HFFc6 (cell line): Measurements from ENCODE around the gene BTBD17. TPM values are rescaled to one million over a fixed set of nuclear protein-coding genes. Genes with fewer than 3 reads are reported as not detected.
"Not testable (repeated sequence)": the region's sequence is repeated elsewhere in the genome, so short reads cannot be mapped to it uniquely, and the experiment has no call there.

ENCODE experiments used
- DNase-seq: peaks from one replicate; pipeline ENCODE4 v3.0.0-alpha.2; 2018
- H3K27ac Mint-ChIP-seq: 2 replicates; pipeline ENCODE4 v1.8.0; 2020; ENCODE audit warnings: mild to moderate bottlenecking, mixed read lengths
- H3K27me3 Mint-ChIP-seq: 2 replicates; pipeline ENCODE4 v1.8.0; 2021; ENCODE audit warnings: mild to moderate bottlenecking, moderate library complexity, mixed read lengths; ENCODE audit not compliant: insufficient read depth
- H3K36me3 Mint-ChIP-seq: 2 replicates; pipeline ENCODE4 v1.8.0; 2021; ENCODE audit warnings: low read depth, mixed read lengths
- H3K4me1 Mint-ChIP-seq: 2 replicates; pipeline ENCODE4 v1.8.0; 2020; ENCODE audit warnings: low read depth, mixed read lengths
- H3K4me3 Mint-ChIP-seq: 2 replicates; pipeline ENCODE4 v1.8.0; 2020; ENCODE audit warnings: mild to moderate bottlenecking, moderate library complexity, mixed read lengths
- H3K9me3 Mint-ChIP-seq: 2 replicates; pipeline ENCODE4 v1.8.0; 2020; ENCODE audit warnings: mild to moderate bottlenecking, mixed read lengths
- long read RNA-seq: library from polyadenylated mRNA; unstranded; transcript quantifications from one replicate; pipeline ENCODE4 v2.0.0, GENCODE V29; 2019
- total RNA-seq, 6 experiments: library from RNA; stranded (reverse); fragmentation: NEBNext Ultra II Directional; extraction: Animal tissue kit (Norgen Biotek cat#: 25700); gene quantifications; 2 replicates in 1 of 6; 3 replicates in 5 of 6; pipeline ENCODE4 v1.2.3, GENCODE V29; 2021
- TF ChIP-seq, protein P1 (sequence below): fragments of 200-600 bp; sonication (generic); IDR thresholded peaks from 2 replicates; pipeline ENCODE4 v1.5.0; 2021; ENCODE audit warnings: antibody characterized with exemption, mild to moderate bottlenecking

The BTBD17 gene, protein sequence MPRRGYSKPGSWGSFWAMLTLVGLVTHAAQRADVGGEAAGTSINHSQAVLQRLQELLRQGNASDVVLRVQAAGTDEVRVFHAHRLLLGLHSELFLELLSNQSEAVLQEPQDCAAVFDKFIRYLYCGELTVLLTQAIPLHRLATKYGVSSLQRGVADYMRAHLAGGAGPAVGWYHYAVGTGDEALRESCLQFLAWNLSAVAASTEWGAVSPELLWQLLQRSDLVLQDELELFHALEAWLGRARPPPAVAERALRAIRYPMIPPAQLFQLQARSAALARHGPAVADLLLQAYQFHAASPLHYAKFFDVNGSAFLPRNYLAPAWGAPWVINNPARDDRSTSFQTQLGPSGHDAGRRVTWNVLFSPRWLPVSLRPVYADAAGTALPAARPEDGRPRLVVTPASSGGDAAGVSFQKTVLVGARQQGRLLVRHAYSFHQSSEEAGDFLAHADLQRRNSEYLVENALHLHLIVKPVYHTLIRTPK
- not detected for total RNA-seq
- long read RNA-seq: 0 reads

DNA sequence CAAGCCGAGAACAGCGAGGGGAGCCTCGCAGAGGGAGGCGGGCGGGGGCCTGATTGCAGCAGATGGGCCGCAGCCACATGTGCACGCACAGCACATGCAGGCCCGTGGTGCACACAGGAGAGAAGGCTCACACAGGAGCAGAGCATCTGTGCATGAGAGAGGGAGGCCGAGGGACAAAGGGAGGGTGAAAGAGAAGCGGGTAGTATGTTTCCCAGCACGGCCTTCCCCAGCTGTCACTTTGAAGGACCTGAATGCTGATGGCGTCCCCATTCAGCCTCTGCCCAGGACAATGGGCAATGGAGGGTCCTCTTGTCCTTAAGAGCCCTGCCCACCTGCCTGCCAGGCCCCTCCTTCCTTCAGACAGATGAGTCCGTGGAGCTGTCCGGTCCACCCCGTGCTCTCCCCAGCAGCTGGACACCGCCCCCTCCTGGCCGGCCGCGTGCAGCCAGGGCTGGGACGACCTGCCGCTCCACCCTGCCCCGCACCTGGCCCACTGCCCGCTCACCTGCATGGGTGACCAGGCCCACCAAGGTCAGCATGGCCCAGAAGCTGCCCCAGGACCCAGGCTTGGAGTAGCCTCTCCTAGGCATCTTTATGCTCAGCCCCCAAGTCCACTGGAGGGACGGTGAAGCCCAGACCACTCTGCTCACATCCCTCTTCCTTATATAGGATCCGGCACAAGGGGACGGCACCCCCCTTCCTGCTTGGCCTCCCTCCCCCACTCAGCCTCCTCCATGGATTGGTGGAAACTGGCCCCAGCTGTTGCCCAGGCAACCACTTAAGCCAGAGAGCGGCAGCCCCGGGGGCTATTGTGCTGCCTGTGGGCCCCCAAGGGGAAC is at the start of gene BTBD17:
Gene BTBD17, minus strand, starts transcription at position 639 of the 839 bp plus-strand sequence. Its CDS starts 49 bp downstream, at position 590.
- TF ChIP-seq, protein P1, sequence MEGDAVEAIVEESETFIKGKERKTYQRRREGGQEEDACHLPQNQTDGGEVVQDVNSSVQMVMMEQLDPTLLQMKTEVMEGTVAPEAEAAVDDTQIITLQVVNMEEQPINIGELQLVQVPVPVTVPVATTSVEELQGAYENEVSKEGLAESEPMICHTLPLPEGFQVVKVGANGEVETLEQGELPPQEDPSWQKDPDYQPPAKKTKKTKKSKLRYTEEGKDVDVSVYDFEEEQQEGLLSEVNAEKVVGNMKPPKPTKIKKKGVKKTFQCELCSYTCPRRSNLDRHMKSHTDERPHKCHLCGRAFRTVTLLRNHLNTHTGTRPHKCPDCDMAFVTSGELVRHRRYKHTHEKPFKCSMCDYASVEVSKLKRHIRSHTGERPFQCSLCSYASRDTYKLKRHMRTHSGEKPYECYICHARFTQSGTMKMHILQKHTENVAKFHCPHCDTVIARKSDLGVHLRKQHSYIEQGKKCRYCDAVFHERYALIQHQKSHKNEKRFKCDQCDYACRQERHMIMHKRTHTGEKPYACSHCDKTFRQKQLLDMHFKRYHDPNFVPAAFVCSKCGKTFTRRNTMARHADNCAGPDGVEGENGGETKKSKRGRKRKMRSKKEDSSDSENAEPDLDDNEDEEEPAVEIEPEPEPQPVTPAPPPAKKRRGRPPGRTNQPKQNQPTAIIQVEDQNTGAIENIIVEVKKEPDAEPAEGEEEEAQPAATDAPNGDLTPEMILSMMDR: peak; percentile 60; the same call in 1 of the 2 replicates
- Mint-ChIP-seq H3K27me3 (no peaks in the 10 kb centered on the region; the same call in 1 of the 2 replicates), H3K27ac (no peak within 1 kb of the TSS), H3K4me1 (no peaks in the 10 kb centered on the region), H3K9me3 (peaks cover 15% of the 10 kb centered on the region), H3K36me3 (peaks cover 4% of the 10 kb centered on the region; the same call in 1 of the 2 replicates), H3K4me3 (no peak within 1 kb of the TSS)
- no peak for DNase-seq

DNA sequence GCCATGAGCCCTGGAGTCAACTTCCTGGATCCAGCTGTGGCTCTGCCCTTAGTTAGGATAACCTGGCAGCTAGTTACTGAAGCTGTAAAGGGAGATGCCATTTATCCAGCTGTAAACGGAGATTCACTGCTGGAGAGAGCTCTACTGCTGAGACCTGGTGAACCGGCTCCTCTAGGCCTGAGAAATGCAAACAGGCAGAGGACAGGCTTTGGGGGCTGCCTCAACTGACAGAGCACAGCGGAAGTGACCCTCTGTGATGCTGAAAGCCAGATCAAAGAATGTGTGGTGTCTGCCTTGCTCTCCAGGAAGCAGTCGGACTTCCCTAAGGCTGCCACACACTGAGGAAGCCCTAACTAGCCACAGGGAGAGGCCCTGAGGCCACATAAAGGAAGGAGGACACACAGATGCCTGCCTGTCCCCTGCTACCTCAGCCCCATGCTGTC is 48.4 kb upstream of the BTBD17 start:
- no peak for DNase-seq
- H3K27ac Mint-ChIP-seq: no peak overlapping the region

DNA sequence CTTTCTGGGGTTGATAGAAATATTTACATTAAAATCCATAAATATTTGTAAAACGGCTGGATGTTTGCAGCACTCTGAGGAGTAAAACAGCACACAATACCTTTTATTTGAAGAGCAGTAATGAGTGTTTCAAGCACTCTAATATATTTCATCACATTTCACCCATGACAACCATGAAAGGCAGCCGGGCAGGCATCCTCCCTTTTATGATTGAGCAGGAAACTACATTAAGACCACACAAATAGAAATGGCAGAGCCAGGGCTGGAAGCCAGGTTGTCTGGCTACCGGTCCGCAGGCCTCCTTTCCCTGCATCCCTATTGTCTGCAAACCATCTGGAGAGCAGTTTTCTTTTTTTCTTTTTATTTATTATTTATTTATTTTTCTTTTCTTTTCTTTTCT is 47.1 kb upstream of the BTBD17 start:
- DNase-seq: no peak
- TF ChIP-seq, protein P1: no peak
- Mint-ChIP-seq H3K27me3 (no peaks in the 10 kb centered on the region), H3K4me1 (no peaks in the 10 kb centered on the region), H3K36me3 (peaks cover 10% of the 10 kb centered on the region), H3K9me3 (peaks cover 53% of the 10 kb centered on the region), H3K4me3 (no peak overlapping the region), H3K27ac (no peak overlapping the region)

More for the DNA sequence above, 48.4 kb upstream of the BTBD17 start:
- Mint-ChIP-seq H3K9me3 (peaks cover 52% of the 10 kb centered on the region), H3K36me3 (peaks cover 10% of the 10 kb centered on the region; the same call in 1 of the 2 replicates), H3K4me1 (no peaks in the 10 kb centered on the region), H3K27me3 (no peaks in the 10 kb centered on the region), H3K4me3 (no peak overlapping the region)
- TF ChIP-seq, protein P1: no peak

DNA sequence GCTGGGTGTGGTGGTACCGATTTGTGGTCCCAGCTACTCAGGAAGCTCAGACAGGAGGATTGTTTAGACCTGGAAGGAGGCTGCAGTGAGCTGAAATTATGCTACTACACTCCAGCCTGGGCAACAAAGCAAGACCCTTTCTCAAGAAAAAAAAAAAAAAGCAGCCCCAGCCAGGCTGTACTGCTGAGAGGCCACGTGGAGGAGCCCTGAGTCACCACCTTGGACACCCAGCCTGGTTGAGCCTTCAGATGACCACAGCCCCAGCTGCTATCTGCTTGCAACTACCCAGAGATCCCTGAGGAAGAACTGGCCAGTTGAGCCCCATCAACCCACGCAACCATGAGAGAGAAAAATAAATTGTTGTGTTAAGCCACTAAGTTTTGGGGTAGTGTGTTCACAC is 46.6 kb upstream of the BTBD17 start:
- Mint-ChIP-seq H3K4me3 (no peak overlapping the region), H3K9me3 (peaks cover 53% of the 10 kb centered on the region), H3K36me3 (peaks cover 7% of the 10 kb centered on the region), H3K27ac (no peak overlapping the region), H3K4me1 (no peaks in the 10 kb centered on the region), H3K27me3 (no peaks in the 10 kb centered on the region)
- DNase-seq: no peak
- TF ChIP-seq, protein P1: no peak

DNA sequence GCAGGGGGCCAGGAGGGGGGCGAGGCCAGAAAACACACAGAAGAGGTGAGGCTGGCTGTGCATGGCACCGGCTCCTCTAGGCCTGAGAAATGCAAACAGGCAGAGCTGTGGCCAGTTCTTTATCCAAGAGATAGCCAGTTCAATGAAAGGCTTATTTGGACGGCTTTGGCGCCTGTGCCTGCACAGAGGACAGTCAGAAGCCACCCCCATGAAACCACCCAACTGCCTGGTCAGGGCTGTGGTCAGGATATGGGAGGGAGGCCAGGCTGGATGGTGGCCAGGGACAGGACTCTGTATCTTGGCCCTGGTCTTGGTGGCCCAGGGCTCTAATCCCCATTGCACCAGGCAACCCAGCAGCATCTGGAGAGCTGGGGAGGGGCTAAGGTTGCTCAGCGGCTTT is 45.7 kb upstream of the BTBD17 start:
- peaks cover 6% of the 10 kb centered on the region for H3K36me3 Mint-ChIP-seq
- TF ChIP-seq, protein P1: no peak

DNA sequence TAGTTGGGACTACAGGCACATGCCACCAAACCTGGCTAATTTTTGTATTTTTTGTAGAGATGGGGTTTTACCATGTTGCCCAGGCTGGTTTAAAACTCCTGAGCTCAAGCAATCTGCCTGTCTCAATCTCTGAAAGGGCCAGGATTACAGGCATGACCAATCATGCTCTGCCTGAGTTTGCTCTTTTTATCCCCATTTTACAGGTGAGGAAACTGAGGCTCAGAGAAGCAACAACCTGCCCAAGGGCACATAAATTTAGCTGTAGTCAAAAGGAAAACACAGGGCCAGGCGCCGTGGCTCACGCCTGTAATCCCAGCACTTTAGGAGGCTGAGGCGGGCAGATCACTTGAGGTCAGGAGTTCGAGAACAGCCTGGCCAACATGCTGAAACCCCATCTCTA is 43.6 kb upstream of the BTBD17 start:
- H3K4me3 Mint-ChIP-seq, DNase-seq, H3K27me3 Mint-ChIP-seq, H3K4me1 Mint-ChIP-seq, H3K27ac Mint-ChIP-seq, H3K36me3 Mint-ChIP-seq: not testable (repeated sequence)
- H3K9me3 Mint-ChIP-seq: peaks cover 45% of the 10 kb centered on the region

More for the DNA sequence above, 45.7 kb upstream of the BTBD17 start:
- Mint-ChIP-seq H3K27ac (no peak overlapping the region), H3K4me1 (no peaks in the 10 kb centered on the region), H3K27me3 (no peaks in the 10 kb centered on the region), H3K9me3 (peaks cover 50% of the 10 kb centered on the region), H3K4me3 (no peak overlapping the region)
- DNase-seq: no peak
